Measurements from ENCODE around the gene ARSG.

ARSG gene

GRCh38 chr17:68290268-68290954, 884 bp upstream of the ARSG start (continued):
- no peak for TF ChIP-seq ZSCAN18 (tag by site-specific recombination; IDR thresholded peaks at IDR 0.05)
- TF ChIP-seq ZNF112 (tag by site-specific recombination; IDR thresholded peaks at IDR 0.05): no peak
- no peak for TF ChIP-seq INSM2 (tag by site-specific recombination; IDR thresholded peaks at IDR 0.05)
- no peak for TF ChIP-seq REPIN1 (tag by site-specific recombination; IDR thresholded peaks at IDR 0.05; ENCODE audit: low read depth)
- TF ChIP-seq SALL2 (tag by site-specific recombination; IDR thresholded peaks at IDR 0.05; ENCODE audit: borderline replicate concordance): no peak

- ChIA-PET CTCF (interaction anchor here (0.6 to 1.6 kb wide), 14 partner anchors 16 to 170 kb away, joined by 3 to 18 read pairs (median 3); no protein-coding TSS in a partner anchor), POLR2A (interaction anchor here (1.0 to 2.1 kb wide), 6 partner anchors 34 to 166 kb away, joined by 3 to 13 read pairs (median 4); partner anchors contain the start of genes AMZ2 and WIPI1)
- H3K9me3 ChIP-seq (ENCODE audit: control insufficient read depth, insufficient read depth, low read depth, low read length): no peaks in the 10 kb centered on the region
- H3K27ac ChIP-seq (ENCODE audit: extremely low read depth, low read depth, low read length): peak overlapping the region; percentile 74; the same call in 1 of the 2 replicates
- no peaks in the 10 kb centered on the region for H3K36me3 ChIP-seq (ENCODE audit: control insufficient read depth in 2 of 2, insufficient read depth in 1 of 2, low read length in 2 of 2)
- H3K4me3 ChIP-seq (ENCODE audit: low read depth, low read length): peak overlapping the region; percentile 55
- peaks cover 7% of the 10 kb centered on the region; the same call in 1 of the 2 replicates for H3K4me1 ChIP-seq (ENCODE audit: control insufficient read depth, insufficient read depth, low read length)
- TF ChIP-seq ZNF792 (tag by site-specific recombination; IDR thresholded peaks at IDR 0.05) (peak; percentile 81; the same call in 1 of the 2 replicates), ZNF175 (tag by site-specific recombination; IDR thresholded peaks at IDR 0.05) (no peak), ZNF776 (tag by site-specific recombination; IDR thresholded peaks at IDR 0.05; ENCODE audit: borderline replicate concordance) (no peak), SP2 (tag by site-specific recombination; IDR thresholded peaks at IDR 0.05) (peak; percentile 38; the same call in 1 of the 2 replicates), ZNF629 (tag by site-specific recombination; IDR thresholded peaks at IDR 0.05) (peak; percentile 77), ZNF24 (tag by site-specific recombination; IDR thresholded peaks at IDR 0.05) (peak; percentile 50; the same call in 1 of the 2 replicates), ZBTB17 (tag by site-specific recombination; IDR thresholded peaks at IDR 0.05) (peak; percentile 96; the same call in 1 of the 2 replicates), ZNF423 (tag by site-specific recombination; IDR thresholded peaks at IDR 0.05) (peak; percentile 86), ZNF707 (tag by site-specific recombination; IDR thresholded peaks at IDR 0.05) (no peak), ZFHX2 (tag by site-specific recombination; conservative IDR thresholded peaks at IDR 0.05) (peak; percentile 69), KLF9 (tag by site-specific recombination; IDR thresholded peaks at IDR 0.05; ENCODE audit: low read depth) (peak; percentile 39; the same call in 1 of the 2 replicates), SCRT1 (tag by site-specific recombination; IDR thresholded peaks at IDR 0.05; ENCODE audit: borderline replicate concordance) (peak; percentile 28; the same call in 1 of the 2 replicates), ZIC2 (tag by site-specific recombination; IDR thresholded peaks at IDR 0.05) (peak; percentile 94), ZNF843 (tag by site-specific recombination; IDR thresholded peaks at IDR 0.05) (peak; percentile 53), FEZF1 (tag by site-specific recombination; IDR thresholded peaks at IDR 0.05) (no peak), ZNF140 (tag by site-specific recombination; IDR thresholded peaks at IDR 0.05) (no peak), ZNF76 (tag by site-specific recombination; IDR thresholded peaks at IDR 0.05; ENCODE audit: borderline replicate concordance, low read depth) (peak; percentile 45; the same call in 1 of the 2 replicates), ZNF341 (tag by site-specific recombination; IDR thresholded peaks at IDR 0.05; ENCODE audit: low read depth) (peak; percentile 48; the same call in 1 of the 2 replicates), ZNF391 (tag by site-specific recombination; IDR thresholded peaks at IDR 0.05; ENCODE audit: borderline replicate concordance, low read depth) (0 out of 2 replicates have a peak, but pooled peaks have one; percentile 62)
- TF ChIP-seq, protein P1, sequence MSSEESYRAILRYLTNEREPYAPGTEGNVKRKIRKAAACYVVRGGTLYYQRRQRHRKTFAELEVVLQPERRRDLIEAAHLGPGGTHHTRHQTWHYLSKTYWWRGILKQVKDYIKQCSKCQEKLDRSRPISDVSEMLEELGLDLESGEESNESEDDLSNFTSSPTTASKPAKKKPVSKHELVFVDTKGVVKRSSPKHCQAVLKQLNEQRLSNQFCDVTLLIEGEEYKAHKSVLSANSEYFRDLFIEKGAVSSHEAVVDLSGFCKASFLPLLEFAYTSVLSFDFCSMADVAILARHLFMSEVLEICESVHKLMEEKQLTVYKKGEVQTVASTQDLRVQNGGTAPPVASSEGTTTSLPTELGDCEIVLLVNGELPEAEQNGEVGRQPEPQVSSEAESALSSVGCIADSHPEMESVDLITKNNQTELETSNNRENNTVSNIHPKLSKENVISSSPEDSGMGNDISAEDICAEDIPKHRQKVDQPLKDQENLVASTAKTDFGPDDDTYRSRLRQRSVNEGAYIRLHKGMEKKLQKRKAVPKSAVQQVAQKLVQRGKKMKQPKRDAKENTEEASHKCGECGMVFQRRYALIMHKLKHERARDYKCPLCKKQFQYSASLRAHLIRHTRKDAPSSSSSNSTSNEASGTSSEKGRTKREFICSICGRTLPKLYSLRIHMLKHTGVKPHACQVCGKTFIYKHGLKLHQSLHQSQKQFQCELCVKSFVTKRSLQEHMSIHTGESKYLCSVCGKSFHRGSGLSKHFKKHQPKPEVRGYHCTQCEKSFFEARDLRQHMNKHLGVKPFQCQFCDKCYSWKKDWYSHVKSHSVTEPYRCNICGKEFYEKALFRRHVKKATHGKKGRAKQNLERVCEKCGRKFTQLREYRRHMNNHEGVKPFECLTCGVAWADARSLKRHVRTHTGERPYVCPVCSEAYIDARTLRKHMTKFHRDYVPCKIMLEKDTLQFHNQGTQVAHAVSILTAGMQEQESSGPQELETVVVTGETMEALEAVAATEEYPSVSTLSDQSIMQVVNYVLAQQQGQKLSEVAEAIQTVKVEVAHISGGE (tag by site-specific recombination; conservative IDR thresholded peaks at IDR 0.05; ENCODE audit: low read depth): peak; percentile 68
- TF ChIP-seq, protein P2, sequence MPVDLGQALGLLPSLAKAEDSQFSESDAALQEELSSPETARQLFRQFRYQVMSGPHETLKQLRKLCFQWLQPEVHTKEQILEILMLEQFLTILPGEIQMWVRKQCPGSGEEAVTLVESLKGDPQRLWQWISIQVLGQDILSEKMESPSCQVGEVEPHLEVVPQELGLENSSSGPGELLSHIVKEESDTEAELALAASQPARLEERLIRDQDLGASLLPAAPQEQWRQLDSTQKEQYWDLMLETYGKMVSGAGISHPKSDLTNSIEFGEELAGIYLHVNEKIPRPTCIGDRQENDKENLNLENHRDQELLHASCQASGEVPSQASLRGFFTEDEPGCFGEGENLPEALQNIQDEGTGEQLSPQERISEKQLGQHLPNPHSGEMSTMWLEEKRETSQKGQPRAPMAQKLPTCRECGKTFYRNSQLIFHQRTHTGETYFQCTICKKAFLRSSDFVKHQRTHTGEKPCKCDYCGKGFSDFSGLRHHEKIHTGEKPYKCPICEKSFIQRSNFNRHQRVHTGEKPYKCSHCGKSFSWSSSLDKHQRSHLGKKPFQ (tag by site-specific recombination; IDR thresholded peaks at IDR 0.05): peak; percentile 78
Observed at GRCh38 chr17:68291836-68292688, 767 bp downstream of the ARSG start.
